ENCODE results near the gene HS1BP3.
A peak's percentile ranks its signal among the peaks of the same experiment; 100 is the strongest.

Gene HS1BP3, protein sequence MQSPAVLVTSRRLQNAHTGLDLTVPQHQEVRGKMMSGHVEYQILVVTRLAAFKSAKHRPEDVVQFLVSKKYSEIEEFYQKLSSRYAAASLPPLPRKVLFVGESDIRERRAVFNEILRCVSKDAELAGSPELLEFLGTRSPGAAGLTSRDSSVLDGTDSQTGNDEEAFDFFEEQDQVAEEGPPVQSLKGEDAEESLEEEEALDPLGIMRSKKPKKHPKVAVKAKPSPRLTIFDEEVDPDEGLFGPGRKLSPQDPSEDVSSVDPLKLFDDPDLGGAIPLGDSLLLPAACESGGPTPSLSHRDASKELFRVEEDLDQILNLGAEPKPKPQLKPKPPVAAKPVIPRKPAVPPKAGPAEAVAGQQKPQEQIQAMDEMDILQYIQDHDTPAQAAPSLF

DNA sequence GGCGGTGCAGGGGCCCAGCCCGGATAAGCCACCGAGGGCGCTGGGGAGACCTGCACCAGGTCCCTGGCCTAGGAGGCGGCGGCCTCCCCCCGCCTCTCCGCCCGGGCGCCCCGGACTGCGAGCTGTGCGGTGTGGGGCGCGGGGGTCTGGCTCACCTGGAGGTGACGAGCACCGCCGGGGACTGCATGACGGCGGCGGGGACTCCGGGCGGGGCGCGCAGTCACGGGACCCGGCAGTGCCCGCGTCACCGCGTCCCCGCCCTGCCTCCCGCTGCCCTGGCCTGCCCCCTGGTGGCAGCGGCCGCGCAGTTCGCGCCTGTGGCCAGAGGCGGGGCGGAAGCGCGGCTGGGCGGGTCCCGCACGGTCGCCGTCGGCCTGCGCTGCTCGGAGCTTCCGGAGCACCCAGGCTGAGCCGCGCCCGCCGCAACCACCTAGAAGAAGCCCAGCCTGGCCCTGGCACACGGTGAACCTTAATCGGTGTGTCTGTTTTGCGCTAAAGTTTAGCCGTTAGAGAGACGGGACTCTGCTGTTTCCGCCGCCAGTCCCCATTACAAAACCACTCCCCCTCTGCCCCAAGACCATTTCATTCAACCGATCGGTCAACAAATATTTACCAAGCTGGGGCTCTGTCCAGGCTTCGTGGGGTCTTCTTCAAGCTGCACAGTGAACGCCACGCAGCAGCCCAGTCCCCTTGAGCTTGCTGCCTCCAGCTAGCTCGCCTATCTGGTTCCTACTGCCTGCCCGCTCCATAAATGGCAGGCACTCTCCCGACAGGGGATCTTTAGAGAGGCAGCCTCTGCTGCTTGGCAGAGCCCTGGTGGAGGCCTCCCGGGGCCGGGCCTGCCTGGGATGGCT is at the start of gene HS1BP3:
Gene HS1BP3, minus strand, starts transcription at position 222 of the 854 bp plus-strand sequence. Its CDS starts 35 bp downstream, at position 187.
- peak; percentile 82 for DNase-seq

DNA sequence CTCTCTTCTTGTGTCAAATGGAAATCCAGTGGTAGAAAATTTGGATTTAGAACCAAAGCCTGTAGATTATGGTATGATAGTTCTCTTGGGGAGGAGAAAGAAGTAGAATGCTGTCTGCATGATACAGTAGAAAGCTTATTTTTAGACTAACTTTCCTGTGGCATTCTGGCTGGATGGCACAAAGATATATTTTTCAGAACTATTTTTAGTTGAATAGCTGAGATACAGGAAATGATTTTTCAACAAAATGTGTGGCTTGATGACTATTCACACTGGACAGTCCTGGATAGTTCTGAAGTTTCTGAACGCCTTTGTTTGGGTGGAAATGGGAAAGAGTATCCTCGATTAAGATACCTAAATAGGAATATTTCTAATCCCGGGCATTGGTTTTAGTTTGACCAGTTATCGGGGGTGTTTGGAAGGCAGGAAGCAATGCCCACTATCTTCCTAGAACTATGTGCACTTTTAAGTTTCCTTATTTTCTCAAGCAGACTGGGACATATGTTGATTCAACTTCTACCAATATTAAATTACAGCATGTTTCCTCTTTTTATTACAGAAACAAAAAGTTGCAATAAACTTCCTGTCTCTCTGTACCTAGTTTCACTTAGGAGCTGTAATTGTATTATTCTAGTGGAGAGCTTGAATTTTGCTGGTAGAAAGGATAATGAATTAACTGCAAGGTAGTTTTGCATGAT is 48.2 kb upstream of the HS1BP3 start:
- DNase-seq = no peak

DNA sequence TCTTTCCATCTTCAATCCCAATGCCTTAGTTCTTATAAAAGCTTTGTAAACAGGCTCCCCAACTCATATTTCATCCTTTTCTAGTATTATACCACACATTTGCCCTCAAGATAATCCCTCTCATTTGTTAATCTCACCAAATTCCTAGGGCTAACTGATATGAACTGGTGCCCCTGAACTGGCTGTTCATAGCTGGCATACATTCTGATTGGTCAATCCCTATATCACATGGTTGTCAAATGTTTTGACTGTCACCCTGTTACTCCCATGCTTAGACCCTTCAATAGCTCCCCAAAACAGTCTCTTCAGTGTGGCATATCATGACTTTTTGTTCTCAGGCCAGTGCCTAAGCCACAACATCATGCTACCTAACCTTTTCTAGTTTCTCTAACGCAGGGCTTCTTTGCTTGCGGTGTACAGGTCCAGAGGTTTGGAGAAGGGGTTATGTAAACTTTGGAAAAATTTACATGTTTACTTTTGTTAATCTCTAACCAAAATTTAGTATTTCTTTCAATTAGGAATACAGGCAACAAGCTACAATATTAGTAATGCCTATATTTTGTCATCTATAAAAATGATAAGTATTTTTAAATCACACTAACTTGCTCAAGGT is 46.5 kb upstream of the HS1BP3 start:
- DNase-seq = no peak

DNA sequence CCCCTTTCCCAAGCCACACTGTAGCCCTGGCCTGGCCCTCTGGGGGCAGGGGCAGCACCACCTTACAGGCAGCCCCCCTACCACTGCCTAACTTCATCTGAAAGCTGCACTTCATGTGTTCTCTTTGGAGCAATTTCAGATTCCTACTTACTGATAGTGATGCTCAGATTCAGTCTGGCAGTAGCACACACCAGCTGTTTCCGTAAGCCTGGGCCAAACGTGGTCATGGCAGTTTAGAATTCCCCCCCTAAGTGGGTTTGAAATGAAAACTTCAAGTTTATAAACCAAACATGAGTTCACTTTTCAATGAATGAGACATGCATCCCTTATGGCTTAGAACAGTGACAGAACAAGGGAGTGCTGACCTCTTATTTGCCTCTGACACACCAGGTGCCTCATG is 45.5 kb upstream of the HS1BP3 start:
- no peak for DNase-seq

DNA sequence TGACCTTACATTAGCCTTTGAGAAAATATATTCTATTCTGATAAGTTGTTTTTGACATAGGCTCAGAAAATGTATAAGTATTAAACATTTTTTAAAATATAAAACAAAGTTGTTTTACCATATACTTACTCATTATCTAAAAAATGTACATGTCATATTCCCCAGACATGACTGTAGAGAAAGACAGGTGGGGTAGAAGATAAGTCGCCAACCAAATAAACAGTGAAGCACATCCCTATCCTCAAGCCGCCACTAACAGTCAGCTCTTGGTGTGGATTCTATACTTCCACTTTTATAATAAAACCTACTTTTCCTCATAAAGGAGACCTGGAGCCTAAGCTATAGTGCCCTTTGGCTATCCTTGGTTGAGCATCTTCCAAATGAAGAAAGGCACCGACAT is 42.4 kb upstream of the HS1BP3 start:
- DNase-seq = no peak

DNA sequence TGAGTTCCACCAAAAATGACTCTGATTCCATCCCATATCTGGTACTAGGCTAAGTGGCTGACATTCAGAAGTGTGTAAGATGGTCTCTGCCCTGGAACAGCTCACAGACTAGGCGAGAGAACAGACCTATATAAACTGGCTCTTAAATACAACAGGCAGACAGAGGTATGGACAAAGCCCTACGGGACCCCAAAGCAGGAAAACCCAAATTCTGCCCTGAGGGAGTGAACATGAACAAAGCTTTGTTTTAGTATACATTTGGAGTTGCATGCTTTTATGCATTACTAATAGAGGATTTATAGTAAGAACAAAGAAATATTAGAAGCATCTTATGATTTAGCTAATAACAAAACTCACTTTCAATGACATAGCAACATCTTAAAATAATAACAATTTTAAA is 41.2 kb upstream of the HS1BP3 start:
- no peak for DNase-seq

DNA sequence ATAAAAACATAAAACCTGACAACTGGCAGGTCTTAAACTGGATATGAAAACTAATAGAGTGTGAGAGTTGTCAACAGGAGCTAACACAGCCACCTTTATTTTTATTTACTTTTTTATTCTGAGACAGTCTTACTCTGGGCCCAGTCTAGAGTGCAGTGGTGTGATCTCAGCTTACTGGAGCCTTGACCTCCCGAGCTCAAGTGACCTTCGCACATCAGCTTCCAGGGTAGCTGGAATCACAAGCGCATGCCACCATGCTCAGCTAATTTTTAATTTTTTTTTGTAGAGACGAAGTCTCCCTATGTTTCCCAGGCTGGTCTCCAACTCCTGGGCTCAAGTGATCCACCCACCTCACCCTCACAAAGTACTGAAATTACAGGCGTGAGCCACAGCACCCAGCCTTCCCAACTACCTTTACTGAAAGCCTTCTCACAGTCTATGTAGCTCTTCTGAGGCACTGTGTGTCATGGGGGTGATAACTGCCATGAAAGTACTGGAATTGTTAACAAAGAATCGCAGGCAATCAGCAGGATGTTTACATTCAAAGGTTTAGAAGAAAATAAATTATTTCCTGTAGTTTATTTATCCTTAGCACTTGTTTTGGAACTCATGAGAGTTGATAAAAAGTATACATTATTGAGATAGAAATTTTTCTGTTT is 40.3 kb upstream of the HS1BP3 start:
- no peak for DNase-seq

DNA sequence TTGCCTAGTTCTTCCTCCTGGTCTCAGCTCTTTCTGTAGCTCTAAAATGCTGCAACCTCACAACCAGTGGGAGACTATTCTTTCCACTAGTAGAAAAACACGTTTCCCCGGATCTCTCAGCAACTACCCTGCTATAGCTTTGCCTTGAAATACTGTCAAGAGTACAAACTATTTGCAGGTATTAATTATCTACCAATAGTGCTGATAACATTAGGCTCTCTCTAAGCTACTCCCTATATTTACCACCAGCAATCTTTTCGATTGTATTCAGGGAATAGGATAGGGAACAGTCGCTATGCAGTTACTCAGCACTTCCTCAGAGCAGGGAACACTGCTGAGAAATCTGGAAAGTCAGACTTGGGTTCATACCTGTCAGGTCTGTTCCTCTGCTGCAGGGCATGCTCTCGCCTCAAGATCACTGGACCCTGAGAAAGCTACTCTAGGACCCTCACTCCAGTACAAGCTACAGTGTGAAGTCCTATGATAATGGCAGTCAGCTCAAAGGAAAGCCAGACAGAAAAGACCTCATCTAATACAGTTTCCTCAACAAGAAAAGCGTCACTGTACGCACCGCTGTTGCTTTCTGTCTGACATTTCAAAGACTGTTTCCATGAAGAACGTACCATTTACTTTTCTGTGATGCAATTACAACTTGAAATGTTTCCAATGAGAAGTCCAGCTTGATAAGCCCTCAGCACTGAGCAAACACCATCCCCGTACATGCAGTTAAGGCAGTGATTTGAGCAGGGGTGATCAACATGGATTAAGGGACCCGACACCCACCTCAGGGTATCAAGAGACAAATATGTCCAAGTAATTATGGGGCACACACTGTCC is 38.7 kb upstream of the HS1BP3 start:
- no peak for DNase-seq

DNA sequence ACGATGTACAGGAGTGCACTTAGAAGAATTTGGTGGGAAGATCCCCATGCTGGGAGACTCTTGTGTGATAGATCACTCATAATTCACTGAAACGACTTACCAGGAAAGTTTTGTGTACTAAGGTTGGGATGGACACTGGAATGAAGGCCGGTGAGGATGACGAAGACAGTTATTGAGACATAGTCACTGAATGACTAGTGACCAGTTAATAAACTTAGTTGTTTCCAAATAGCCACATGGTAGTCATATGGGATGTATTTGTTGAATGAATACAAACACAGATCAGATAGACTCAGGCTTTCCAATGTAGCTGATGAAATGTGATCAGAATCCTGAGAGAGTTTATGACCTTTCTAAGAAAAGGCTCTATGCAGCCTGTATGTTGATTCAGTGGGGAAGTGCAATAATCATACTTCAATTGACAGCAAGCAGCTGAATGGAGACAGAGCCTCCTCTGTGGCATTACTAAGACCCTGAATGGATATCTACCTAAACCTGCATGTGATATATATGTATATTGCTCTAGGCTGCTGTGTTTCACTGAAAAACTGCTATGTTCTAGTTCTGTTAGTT is 36.4 kb upstream of the HS1BP3 start:
- DNase-seq = no peak

DNA sequence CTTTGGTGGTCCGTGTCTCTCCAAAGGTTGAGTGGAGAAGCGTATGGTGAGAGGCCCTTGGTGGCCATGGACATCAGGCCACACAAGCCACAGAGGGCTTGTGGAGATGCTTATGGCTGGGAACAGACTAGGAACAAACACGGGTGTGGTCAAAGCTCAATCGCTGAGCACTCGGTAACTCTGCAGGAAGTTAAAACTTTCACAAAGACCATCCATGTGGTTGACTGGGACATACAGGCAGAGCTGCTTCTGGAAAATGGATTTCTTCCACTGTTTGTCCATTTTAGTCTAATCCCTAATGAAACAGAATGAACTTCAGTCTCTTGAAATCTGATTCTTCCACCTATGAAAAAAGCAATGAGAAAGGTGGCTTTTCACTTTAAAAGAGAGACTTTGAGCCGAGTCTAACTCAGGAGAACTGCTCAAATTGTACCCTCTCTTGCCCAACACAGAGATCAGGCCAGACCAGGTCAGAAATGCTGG is 33.7 kb upstream of the HS1BP3 start:
- no peak for DNase-seq

DNA sequence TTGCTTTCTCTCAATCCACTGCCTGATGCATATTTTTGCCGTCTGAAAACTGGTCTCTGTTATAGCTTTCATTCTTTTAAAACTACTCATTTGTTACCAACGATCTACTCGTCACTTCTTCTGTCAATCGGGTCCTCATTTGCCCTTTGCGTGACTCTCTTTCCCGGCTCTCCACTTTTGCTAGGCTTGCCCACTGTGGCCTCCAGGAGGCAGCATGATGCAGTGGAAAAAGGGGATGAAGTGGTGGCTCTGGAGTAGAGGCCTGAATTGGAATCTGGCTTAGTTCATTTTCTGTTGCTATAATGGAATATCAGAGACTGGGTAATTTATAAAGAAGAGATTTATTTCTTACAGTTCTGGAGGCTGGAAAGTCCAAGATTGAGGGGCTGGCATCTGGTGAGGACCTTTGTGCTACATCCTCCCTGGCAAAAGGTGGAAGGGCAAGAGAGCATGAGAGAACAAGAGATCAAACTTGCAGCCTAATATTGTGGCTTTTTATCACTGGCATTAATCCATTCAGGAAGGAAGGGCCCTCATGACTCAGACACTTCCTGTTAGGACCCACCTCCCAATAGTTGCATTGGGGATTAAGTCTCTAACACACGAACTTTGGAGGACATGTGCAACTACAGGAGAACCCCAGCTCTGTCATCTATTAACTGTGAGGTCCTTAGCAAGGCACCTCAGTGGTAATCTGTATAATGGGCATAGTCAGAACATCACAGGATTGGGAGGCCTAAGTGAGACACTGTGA is 31.4 kb upstream of the HS1BP3 start:
- no peak for DNase-seq

DNA sequence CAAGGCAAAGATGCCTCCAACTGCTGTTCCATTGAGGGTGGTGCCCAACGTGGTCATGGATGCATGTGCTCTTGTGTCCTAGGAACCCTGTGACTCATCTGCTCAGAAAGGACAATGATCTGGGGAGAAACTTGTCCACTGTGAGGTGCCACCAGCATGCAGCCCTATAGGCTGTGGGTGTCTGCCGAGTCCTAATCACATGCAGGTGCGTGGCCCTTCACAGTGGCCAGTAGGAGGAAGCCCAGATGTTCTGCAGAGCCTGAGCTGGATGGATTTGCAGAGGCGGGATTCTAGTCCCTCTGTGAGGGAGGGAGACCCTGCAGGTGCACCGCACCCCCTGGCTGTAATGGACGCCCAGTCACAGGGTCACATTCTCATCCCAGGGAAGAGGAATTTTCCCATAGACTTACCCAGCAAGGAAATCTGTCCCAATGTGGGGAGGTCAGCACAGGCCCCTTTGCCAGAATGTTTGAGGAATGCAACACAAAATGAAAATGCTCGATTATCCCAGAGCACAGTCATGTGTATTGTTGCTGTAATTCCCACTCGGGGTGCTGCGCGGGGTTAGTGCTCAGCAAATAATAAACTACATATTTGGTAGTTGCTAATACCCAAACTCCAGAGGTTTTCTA is 30.0 kb upstream of the HS1BP3 start:
- DNase-seq = no peak

DNA sequence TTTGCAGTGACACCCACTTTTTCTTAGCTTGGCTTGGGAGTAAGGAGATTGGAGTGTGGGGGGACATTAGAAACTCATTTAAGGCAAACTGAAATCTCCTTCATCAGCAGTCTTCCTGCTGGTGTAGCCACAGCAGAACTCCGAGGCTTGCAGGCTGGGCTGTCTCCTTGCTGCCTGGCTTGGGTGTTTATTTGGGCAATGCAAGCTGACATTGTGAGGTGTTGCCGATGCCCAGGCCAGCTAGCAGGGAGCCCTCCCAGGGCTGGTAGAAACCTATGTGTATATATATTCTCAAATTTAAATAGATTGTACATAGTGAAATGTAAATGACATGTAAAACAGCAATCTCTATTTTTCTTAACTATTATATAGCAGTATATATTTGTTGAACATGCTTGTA is 27.9 kb upstream of the HS1BP3 start:
- no peak for DNase-seq

DNA sequence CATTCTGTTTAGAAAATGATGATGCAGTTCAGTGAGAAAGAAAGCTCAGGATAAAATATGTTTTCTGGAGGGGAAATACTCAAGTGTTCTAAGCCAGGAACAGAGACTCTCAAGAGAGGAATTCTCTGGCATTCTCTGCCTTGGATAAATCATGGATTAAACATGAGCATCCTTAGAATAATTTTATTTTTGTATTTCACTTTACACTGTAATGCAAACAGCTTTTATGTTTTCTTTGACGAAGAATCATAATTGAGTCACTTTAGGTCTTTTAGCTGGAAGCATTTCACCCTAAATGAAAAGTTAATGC is 27.1 kb upstream of the HS1BP3 start:
- no peak for DNase-seq

DNA sequence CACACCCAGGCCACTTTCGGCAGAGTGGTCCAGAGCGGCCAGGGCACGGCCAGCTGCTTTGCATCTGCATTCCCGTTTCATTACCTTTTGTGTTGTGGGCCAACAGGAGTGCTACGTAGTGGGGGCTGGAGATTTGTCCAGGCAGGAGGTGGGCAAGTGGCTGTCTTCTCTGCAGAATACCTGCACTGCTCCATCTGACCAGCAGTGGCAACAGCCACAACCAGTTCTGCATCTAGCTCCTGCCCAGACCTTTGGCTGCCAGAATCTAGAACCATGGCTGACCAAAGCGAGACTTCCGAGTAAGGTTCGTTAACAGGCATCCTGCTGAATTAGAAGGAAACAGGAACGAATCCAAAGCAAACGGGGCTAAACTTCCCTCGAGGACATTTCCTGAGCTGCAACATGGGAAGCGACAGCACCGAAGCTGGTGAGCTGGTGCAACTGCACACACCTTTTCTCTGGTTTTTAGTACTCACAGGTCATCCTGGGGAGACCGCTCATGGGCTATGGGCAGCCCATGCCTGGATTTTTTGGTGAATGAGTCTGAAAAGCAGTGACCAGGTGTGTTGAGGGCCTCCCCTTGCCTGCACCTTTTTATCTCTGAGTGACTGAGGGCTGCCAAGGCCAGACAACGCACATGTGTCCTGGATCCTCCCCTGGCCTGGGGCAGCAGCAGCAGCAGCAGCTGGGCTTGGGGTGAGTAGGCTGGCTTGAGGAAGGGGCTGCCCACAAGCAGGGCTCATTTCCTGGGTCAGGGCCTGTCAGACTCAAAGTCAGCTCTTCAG is 26.6 kb upstream of the HS1BP3 start:
- DNase-seq = no peak

DNA sequence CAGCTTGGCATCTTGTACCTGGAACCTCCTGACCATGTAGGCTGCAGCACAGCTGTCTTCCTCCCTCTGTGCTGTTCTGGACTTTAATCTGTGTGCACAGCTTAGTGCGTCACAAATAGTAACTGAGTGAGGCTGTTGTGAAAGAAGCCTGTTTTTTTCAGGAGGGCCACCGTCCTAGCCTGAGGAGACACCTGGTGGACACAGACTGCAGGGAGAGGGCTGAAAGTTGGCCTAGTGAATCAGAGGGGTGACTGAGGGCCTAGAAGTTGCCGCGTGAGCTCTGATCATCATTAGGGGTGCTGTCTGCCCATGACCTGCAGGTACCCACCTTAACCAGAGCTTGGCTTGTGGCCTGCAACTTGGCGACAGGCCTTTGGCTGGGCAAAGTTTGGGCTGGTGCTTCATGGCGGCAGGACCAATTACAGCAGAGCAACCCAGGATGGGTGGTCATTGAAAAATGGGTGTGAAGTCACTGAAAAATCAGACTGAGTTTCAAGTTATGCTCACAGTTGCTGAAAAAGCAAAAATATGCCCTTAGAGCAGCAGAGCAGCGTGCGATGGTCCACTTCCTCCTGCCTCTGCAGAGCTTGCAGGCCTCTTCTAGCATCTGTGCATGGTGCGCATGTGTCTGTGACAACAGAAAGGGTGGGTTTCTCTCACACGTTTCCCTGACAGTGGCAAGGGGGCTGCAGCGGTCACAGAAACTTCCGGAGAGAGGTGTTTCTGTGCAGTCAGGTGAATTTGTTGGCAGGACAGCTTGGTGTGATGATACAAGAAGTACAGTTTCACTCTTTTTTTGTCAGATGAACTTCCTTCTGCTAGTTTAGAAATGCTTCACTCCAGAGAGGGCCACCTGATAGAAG is 25.7 kb upstream of the HS1BP3 start:
- DNase-seq = no peak

DNA sequence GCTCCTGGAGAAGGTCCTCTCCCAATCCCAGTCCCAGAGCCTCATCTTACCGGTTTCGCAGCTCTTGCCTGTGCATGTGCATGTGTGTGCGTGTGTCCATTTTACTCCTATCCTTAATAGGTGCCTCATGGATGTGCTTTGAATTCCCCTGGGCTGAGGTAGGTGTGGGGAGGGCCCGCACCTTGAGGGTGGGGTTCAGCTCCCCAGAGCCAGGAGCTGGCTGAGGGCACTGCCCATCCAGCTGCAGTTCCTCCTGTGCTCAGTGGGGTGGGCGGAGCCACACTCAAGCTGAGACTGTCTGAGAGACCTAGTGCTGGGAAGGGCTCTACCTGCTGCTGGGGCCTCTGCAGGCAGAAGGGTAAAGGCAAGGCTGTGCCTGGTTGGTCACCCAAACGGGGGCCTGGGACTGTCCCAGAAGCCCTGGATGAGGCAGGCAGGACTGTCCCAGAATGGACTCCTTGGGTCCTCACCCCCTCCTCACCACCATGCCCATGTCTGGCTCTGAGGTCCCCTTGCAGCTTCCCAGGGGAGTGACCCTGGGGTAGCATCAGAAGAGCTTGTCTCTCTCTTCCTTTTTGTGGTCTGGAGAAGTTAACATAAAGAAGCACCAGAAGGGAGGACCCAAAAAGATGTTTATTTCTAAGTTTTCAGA is 24.9 kb upstream of the HS1BP3 start:
- no peak for DNase-seq

All from stimulated activated naive CD4-positive, alpha-beta T cell treated with Interleukin-2 at 50 U/mL for 16 hours (primary cell).